IPS-18c (cell line): ENCODE results near the gene RBMS2.
"Not testable (repeated sequence)": the region's sequence is repeated elsewhere in the genome, so short reads cannot be mapped to it uniquely, and the experiment has no call there.

ENCODE experiments used
- H3K4me3 ChIP-seq: 2 replicates; pipeline ENCODE4 v1.7.0; 2013; ENCODE audit warnings: low read depth, mild to moderate bottlenecking, low read length, moderate library complexity; ENCODE audit not compliant: insufficient read depth
- H3K9me3 ChIP-seq: one replicate; pipeline ENCODE4 v1.6.1; 2013; ENCODE audit warnings: mild to moderate bottlenecking, low read length, moderate library complexity; ENCODE audit not compliant: control insufficient read depth, insufficient read depth

The RBMS2 gene

GRCh38 chr12:56498126-56498902 lies 23.3 kb upstream of the RBMS2 start:
- not testable (repeated sequence) for H3K4me3 ChIP-seq, H3K9me3 ChIP-seq

- H3K4me3 ChIP-seq, H3K9me3 ChIP-seq: not testable (repeated sequence)
Observed at GRCh38 chr12:56499452-56499851, 22.2 kb upstream of the RBMS2 start.

DNA sequence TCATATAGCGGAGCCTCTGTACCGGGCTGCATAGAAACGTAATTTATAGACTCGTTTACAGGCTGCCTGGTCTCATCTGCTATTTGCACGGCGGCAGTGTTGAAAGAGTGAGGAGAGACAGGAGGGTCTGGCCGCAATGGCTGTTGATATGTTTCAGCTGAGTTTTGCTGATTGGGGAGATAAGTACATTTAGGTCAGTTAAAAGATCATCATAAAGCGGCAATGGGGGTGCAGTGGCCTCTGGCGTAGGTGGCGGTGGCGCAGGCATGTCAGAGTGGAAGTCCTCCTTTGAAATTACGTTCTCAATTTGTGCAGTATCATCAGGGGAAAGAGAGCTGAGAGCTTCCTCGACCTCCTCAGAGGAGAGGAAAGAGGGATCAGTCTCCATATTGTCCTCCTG lies 21.7 kb upstream of the RBMS2 start:
- not testable (repeated sequence) for H3K4me3 ChIP-seq, H3K9me3 ChIP-seq

DNA sequence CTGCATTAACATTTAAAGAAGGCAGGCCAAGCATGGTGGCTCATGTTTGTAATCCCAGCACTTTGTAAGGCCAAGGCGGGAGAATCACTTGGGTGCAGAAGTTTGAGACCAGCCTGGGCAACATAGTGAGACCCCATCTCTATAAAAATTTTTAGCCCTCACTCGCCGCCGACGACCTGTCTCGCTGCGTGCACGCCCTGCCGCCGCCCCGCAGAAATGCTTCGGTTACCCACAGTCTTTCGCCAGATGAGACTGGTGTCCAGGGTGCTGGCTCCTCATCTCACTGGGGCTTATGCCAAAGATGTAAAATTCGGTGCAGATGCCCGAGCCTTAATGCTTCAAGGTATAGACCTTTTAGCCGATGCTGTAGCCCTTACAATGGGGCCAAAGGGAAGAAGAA lies 10.8 kb upstream of the RBMS2 start:
- H3K9me3 ChIP-seq = no peaks in the 10 kb centered on the region
- H3K4me3 ChIP-seq = no peak overlapping the region

GRCh38 chr12:56514014-56514318 lies 7.7 kb upstream of the RBMS2 start:
- not testable (repeated sequence) for H3K9me3 ChIP-seq, H3K4me3 ChIP-seq

GRCh38 chr12:56517854-56518253 lies 3.8 kb upstream of the RBMS2 start:
- Histone ChIP-seq H3K9me3 (no peaks in the 10 kb centered on the region), H3K4me3 (no peak overlapping the region)

GRCh38 chr12:56518570-56518969 lies 3.0 kb upstream of the RBMS2 start:
- no peaks in the 10 kb centered on the region for H3K9me3 ChIP-seq
- no peak overlapping the region for H3K4me3 ChIP-seq

DNA sequence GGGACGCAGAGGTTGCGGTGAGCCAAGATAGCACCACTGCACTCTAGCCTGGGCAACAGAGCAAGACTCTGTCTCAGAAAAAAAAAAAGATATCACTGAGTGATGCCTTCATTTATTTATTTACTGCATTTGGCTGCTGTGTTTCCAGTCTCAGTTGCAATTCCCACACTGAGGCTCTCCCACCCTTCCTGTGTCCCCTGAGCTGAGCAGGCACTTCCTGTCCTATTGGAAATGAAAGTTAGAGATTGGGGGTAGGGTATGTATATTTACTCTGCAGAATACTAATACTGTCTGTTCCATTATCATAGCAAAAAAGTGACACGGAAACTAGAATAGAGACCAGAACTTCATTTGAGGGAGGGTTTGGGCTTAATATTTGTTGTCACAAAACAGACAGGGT lies 1.6 kb upstream of the RBMS2 start:
- Histone ChIP-seq H3K9me3 (no peaks in the 10 kb centered on the region), H3K4me3 (no peak overlapping the region)

GRCh38 chr12:56520506-56520905 lies 1.1 kb upstream of the RBMS2 start:
- Histone ChIP-seq H3K9me3 (no peaks in the 10 kb centered on the region), H3K4me3 (no peak overlapping the region)

- Histone ChIP-seq H3K4me3 (no peak overlapping the region), H3K9me3 (no peaks in the 10 kb centered on the region)
Observed at GRCh38 chr12:56521209-56521589, 421 bp upstream of the RBMS2 start.

DNA sequence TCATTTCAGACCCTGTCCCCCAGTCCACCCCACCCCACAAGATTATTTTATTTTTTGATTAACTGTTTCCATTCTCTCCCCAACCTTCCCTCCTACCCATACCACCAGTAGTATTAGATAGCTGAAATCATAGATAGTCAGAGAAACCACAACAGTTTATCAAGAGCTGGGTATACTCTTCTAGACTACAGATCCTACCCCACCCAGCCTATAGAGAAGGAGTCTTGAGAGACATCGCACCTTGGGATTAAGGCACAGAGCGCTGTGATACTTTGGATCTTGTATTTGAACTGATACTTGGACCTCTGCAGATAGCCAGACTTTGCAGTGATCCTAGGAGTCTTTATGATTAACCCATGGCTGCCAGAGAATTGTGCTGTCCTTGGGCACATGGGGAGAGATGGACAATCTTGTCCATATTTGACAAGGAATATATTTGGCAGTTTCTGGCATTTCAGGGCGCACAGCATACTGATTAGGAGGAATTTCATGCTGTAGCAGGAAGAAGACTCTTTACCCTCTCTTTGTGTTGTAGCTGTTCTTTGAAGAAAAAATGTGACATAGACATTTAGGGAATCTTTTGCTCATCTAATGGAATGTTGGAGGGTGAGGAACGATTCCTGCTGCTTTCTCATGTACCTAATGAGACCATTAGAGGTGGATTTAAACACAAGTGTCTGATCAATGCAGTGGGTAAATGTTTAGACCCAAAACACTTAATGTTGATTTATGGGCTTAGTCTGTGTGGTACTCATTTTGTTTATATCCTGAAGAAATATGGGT lies 982 bp downstream of the RBMS2 start:
- Histone ChIP-seq H3K4me3 (peak overlapping the region; percentile 66), H3K9me3 (no peaks in the 10 kb centered on the region)

DNA sequence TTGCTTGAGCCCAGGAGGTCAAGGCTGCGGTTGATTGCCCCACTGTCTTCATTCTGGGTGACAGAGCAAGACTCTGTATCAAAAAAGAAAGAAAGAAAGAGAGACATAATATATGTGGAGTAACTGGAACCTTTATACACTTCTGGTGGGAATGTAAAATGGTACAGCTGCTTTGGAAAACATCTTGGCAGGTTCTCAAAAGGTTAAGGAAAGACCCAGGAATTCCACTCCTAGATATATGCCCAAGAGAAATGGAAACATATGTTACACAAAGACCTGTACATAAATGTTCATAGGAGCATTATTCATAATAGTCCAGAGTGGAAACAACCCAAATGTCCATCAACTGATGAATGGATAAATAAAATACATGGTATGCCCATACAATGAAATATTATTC lies 7.2 kb downstream of the RBMS2 start:
- H3K9me3 ChIP-seq = no peaks in the 10 kb centered on the region
- H3K4me3 ChIP-seq = no peak overlapping the region

DNA sequence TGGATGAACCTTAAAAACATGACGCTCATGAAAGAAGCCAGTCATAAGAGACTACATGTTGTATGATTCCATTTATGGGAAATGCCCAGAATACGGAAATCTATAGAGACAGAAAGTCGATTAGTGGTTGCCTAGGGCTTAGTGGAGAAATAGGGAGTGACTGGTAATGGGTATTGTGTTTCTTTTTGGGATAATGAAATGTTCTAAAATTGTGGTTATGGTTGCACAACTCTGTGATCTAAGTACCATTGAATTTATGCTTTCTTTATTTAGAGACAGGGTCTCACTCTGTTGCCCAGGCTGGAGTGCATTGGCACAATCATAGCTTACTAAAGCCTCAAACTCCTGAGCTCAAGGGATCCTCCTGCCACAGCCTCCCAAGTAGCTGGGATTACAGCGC lies 8.0 kb downstream of the RBMS2 start:
- Histone ChIP-seq H3K9me3 (no peaks in the 10 kb centered on the region), H3K4me3 (no peak overlapping the region)

- no peaks in the 10 kb centered on the region for H3K9me3 ChIP-seq
- H3K4me3 ChIP-seq = no peak overlapping the region
Observed at GRCh38 chr12:56530390-56531055, 8.9 kb downstream of the RBMS2 start.

DNA sequence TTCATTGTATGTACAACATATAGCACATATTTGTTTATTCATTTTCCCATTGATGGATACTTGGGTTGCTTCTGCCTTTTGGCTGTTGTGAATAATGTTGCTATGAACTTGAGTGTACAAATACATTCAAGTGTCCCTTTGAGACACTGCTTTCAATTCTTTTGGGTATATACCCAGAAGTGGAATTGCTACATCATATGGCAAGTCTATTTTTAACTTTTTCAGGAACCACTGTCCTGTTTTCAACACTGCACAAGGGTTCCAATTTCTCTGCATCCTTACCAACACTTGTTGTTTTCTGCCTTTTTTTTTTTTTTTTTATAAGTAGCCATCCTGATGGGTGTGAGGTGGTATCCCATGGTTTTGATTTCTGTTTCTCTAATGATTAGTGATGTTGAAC lies 15.9 kb downstream of the RBMS2 start:
- Histone ChIP-seq H3K9me3 (no peaks in the 10 kb centered on the region), H3K4me3 (no peak overlapping the region)

GRCh38 chr12:56541631-56542030 lies 20.0 kb downstream of the RBMS2 start:
- no peaks in the 10 kb centered on the region for H3K9me3 ChIP-seq
- no peak overlapping the region for H3K4me3 ChIP-seq

DNA sequence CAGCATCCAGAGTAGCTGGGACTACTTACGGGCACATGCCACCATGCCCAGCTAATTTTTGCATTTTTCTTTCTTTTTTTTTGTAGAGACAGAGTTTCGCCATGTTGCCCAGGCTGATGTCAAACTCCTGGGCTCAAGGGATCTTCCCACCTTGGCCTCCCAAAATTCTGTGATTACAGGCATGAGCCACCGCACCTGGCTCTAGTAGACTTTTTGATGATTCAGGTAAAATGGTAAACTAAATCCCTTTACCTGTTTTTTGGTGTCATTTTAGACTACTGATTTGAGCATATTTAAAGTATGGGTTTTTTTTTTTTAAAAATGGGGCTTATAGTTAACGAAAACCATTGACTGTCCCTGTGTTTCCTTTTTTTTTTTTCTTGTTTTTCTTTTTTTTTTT lies 20.5 kb downstream of the RBMS2 start:
- H3K4me3 ChIP-seq = no peak overlapping the region
- no peaks in the 10 kb centered on the region for H3K9me3 ChIP-seq

- H3K4me3 ChIP-seq = no peak overlapping the region
Observed at GRCh38 chr12:56545023-56545604, 23.5 kb downstream of the RBMS2 start.

More at GRCh38 chr12:56545023-56545604, 23.5 kb downstream of the RBMS2 start:
- H3K9me3 ChIP-seq = no peaks in the 10 kb centered on the region
